GM19193 (cell line): ENCODE data around the gene PCDHGA1.

Experiments used
- POLR2A ChIP-seq: IDR thresholded peaks from 4 replicates; pipeline ENCODE4 v1.6.1; 2011; ENCODE audit not compliant: insufficient read depth, insufficient read length; ENCODE audit errors: extremely low read depth

Gene PCDHGA1

GRCh38 chr5:141519605-141520565 lies 189.6 kb downstream of the PCDHGA1 start:
- no peak for TF ChIP-seq POLR2A

DNA sequence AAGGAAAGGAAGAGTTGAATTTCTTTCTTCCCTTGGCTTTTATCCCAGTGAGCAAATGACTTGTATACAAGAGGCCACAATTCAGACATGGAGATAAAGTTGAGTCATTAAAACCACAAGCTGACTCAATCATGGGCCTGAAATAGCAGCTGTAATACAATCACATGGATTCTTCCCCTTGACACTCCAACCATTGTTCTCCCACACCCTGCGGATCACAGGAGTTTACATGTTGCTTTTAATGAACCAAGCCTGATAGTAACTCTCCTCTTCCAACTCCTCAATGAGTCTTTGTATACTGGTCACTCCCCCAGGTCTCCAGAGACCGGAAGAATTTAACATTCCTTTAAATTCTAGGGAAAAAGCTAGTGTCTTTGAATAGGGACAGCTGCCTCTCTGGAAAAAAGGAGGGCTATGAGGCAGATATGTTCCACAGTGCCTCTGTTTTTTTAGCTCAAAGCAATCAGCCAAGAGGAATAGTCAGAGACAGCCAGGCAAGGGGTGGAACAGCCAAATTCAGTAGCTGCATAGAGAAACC lies 191.0 kb downstream of the PCDHGA1 start:
- no peak for TF ChIP-seq POLR2A

- TF ChIP-seq POLR2A, result no peak
Measured at GRCh38 chr5:141522301-141522700, 192.0 kb downstream of the PCDHGA1 start.

GRCh38 chr5:141523991-141524390 lies 193.7 kb downstream of the PCDHGA1 start:
- TF ChIP-seq POLR2A, result no peak

- TF ChIP-seq POLR2A, result no peak
Measured at GRCh38 chr5:141524604-141525597, 194.6 kb downstream of the PCDHGA1 start.

- TF ChIP-seq POLR2A, result no peak
Measured at GRCh38 chr5:141525653-141526052, 195.3 kb downstream of the PCDHGA1 start.

- TF ChIP-seq POLR2A, result no peak
Measured at GRCh38 chr5:141527426-141527825, 197.1 kb downstream of the PCDHGA1 start.

DNA sequence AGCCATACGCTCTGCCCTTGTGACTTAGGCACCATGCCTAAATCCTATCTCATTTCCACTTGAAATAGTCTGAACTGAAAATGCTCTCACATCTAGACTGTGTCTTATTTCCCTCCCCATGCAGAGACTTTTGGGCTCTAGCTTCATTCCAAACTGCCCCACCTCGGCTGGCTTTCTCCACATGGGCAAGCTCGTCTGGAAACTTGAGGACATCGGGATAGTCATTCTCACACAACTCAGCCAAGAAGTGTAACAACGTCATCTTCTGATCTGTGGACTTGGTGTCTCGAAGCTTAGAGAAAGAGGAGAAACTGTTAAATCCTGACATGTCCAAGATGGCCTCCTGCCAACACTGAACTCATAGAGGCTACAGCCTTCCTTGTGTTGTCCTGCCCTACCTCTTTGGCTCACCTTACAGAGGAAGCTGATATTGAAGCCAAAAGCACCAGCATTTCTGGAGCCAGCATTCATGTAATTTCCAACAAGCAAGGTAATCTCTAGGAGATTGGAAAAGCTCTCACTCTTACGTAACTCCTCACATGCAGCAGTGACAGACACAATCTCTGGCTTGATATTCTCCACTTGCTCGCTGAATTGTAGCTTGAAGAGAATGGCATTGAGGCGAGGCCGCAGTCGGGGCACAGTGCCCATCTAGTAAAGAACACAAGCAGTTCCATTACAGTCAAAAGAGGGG lies 198.1 kb downstream of the PCDHGA1 start:
- no peak for TF ChIP-seq POLR2A

- TF ChIP-seq POLR2A, result no peak
Measured at GRCh38 chr5:141529002-141529401, 198.7 kb downstream of the PCDHGA1 start.

DNA sequence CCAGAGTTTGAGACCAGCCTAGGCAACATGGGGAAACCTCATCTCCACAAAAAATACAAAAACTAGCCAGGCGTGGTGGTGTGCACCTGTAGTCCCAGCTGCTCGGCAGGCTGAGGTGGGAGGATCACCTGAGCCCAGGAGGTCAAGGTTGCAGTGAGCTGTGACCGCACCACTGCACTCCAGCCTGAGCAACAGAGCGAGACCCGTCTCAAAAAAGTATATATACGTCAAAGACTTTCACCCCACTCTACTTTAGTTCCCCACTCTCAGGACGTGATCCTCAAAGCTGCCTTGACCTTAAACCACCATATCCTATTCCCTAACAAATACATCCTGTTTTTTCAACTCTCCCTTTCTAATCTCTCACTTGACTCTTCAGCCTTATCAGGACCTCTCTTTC lies 199.6 kb downstream of the PCDHGA1 start:
- TF ChIP-seq POLR2A, result no peak

- TF ChIP-seq POLR2A, result no peak
Measured at GRCh38 chr5:141532726-141533125, 202.4 kb downstream of the PCDHGA1 start.

GRCh38 chr5:141533897-141534296 lies 203.6 kb downstream of the PCDHGA1 start:
- no peak for TF ChIP-seq POLR2A

DNA sequence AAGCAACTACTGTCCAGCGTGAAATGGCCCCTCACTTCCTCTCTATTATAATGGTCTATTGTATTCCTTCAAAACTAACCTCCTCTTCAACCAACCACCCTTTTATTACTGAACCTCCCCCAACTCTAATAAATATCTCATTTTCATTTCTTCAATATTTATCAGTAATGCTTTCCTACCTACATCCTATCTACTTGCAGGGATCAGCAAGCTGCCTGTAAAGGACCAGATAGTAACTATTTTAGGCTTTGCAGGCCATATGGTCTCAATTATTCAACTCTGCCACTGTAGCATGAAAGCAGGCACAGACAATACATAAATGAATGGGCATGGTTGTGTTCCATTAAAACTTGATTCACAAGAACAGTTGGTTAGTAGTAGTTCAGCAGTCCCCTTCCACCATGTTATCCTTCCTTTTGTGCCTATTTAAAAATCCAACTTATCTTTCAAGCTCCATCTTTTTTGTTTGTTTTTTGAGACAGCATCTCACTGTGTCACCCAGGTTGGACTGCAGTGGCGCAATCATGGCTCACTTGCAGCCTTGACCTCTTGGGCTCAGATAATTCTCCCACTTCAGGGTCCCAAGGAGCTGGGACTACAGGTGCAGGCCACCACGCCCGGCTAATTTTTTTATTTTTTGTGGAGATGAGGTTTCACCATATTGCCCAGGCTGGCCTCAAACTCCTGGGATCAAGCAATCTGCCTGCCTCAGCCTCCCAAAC lies 204.3 kb downstream of the PCDHGA1 start:
- no peak for TF ChIP-seq POLR2A

GRCh38 chr5:141543053-141543452 lies 212.7 kb downstream of the PCDHGA1 start:
- TF ChIP-seq POLR2A, result no peak
